NCI-H446 (cell line): Measurements from ENCODE around the gene DARS1.
"Not testable (repeated sequence)": the region's sequence is repeated elsewhere in the genome, so short reads cannot be mapped to it uniquely, and the experiment has no call there.

Experiments used
- DNase-seq, 2 experiments: peaks; one replicate each; lab custom pipeline; 2025; lab: John Stamatoyannopoulos, UW

Gene DARS1

DNA sequence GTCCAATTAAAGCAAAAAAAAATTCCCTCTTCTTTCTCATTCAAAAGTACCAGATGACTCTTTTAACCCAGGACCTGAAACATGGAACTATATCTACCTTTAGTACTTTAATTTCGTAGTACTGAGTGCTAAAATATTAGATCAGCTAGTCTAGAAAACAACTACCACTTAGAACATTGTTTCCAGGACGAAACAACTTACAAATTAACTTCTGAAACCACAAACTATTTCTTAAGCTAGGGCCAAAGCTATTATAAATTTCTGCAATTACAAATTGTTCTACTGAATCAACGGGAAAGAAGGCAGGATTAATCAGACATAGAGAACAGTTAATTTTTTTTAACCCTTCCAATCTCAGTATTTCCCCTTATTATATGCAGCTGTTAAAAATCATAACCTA is 39.9 kb downstream of the DARS1 start:
- DNase-seq: no peak

DNA sequence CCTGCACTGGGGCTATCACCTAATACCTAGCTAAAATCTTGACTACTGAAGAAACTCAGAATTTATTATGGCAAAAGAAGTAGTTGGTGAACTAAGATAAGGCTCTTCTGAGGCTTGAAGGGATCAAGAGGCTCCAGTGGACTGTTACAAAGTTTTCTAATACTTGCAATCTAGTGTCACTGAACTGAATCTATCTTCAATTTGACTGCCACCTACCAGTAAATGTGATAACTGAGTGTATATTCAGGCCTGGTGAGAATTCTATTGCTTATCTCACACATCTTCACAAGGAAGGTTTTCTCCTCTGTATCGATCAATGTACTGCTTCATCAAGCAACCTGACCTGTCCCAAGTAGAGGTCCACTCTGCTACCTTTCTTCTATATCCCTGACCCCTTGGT is 40.8 kb downstream of the DARS1 start:
- DNase-seq: no peak

DNA sequence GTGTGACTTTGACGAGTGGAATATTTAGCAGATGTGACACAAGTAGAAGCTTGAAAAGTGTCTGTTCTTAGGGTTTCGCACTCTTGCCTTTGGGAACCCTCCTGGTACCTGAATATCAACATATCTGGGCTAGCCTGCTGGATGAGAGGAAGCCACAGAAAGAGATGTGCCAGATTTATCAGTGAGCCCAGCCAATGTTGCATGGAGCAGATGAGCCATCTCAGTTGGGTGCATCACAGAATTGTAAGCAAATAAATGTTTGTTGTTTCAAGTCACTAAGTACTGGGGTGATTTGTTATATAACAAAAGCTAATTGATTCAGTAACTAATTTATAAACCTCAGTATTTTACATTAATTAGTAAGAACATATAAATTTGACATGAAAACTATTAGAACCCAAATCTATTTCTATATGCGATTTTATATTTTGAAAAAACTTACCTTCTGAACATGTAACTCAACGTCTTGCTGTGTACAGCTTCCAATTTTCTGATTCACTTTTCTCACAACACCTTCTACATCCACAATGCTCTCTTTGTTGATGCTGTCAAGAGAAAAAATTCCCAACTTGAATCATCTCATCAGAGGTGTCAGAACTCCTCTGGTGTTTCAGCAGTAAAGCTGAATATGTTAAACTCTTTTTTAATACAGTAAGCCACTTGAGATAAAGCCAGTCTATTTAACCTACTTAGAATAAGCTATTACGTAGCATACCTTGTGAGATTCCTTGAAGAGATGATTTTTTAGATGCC is 42.3 kb downstream of the DARS1 start:
- DNase-seq: no peak

DNA sequence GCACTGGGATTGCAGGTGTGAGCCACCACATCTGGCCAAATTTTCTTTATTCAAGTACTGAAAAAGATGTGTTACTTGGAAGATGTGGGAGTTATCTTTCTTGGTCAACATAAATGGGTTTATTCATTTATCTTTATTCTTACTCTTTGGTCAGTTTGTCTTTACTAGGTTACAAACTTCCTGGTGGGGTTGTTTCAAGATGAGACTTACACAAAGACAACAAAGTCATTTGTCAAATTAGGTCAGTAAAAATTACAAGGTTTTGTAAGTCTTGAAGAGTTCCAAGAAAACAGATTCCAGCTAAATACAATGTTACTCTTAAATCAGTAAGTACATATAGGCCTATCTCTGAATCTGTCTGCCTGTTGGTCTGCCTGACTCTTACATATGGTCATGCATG is 48.9 kb downstream of the DARS1 start:
- DNase-seq: no peak

DNA sequence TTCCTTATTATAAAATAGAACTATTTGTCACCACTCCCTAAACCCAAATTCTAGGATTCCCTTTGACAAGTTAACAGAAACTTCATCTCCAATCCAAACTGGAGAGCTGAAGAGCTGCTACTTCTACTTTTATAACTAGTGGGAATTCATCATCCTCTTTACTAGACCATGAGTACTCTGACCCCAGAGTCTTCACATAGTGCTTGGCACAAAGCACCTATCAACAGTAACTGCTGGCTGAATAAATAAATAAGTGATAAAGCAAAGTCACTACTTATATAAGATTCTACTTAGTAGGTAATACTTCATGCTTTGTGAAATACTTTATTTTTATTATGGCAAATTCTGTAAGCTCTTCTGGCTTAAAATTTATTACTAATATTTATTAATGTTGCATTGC is 49.5 kb downstream of the DARS1 start:
- DNase-seq: no peak

DNA sequence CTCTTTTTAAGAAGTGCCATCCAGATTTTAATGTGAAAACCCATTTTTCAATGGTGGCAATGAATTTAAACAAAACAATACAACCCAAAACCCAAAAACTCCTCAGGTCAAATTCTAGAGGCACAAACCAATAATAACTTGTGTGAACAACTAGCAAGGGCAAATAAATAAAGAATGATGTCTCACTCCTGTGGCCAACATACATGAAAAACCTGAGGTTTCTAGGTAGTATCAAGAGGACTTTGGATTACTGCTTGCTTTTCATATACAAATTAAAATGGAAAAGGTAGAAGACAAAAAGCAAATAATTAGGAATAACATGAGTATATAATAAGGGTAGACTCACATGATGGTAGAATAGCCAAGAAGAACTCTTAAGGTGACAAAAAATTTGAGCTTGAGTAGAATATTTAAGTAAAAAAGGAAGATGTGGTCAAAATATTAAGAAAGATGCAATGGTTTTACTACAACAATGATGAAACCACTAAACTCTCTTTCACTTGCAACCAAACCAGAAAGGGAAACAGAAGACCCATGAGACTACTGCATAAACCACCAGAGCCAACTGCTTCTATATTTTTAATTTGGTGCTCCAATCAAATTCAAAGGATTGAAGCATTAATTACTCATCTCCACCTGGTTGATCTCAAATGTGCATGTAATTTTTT is 53.5 kb downstream of the DARS1 start:
- DNase-seq: no peak

DNA sequence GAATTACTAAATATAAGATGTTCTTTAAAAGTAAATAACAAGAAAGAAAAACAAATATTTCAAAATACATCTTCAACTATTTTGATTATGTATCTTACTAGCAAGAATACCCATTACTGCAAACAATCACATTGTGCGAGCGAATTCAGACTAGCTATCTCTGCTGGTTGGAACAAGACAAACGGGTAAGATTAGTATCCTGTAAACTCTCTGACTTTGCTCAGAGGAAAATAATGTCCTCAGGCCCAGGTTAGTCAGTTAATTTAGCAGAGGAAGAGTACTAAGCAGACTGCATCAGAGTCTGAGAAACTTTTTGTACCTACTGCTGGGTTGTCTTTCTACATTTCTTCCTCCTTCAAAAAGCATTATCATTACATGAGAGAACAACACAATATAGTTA is 58.8 kb downstream of the DARS1 start:
- DNase-seq: no peak

DNA sequence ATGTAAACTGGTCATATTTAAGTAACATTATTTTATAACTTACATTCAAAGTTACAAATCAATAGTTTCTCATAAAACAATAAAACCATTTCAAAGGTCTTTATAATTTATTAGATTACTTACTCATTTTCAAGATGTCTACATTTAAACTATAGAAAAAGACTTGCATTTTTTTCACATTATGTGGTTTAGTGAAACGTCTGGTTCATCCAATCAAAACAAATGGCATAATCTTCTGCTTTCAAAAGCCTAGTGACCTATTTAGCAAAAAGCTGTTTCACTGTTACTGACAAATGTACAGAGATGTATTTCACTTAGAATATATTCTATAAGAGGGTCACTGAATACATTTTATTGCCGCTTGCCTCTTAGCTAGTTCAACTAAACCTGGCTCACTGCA is 59.9 kb downstream of the DARS1 start:
- no peak for DNase-seq

DNA sequence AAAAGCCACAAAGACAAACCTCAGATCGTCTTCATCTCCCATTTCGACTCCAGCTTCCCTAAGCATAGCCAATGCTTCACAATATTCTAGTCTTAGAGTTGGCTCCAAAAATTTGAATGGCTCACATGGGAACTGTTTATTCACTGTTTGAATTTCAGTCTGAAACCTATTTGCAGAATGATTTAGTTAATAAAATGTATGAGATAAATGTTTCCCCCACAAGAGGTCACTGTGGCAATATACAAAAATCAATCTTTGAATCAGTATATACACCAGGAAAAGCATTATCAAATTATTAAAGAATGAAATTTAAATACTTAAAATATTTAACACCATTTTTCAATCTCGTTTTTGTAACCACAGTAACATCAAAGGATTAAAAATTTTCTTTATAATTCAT is 69.2 kb downstream of the DARS1 start:
- DNase-seq: peak; percentile 24 to 65

DNA sequence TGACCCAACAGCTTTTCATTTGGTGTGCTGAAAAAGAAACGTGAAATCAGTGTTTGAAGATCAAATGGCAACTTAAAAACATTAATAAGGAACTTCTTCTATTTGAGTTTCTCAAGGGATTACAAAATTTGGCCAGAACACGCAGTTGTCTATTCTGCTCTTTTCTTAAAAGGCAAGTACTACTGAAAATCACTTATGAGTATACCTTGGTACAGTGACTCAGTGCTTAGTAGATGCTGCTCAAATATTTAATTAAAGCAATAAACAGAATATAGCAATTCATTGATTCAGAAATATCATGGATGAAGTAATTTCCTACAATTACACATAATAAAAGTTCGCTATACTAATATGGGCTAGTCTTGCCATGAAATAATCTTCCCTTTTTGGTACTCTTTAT is 70.9 kb downstream of the DARS1 start:
- no peak for DNase-seq

DNA sequence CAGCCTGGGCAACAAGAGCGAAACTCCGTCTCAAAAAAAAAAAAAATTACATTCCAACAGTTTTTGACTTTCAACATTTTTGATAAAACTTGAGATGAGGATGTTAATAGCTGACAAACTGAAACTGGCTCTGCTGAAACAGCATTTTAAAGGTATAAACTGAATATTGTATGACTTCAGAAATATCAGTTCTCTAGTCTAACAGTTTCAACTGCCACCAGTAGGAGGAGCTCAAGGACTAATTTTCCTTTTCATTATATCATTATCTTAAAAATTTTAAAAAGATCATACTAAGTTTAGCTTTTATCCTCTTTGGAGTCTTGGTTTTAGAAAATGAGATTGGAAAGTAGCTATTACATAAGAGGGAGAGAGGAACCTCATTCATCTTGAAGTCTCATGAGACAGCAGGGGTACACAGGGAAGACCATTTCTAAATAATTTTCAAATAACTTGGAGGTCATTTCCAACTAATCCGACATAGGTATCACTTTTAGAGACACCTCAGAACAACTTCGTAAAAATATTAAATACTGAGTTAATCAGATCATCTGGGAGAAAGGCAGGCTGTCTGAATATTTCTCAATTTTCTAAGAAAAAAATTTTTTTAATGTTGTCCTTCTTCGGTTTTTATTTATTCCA is 71.6 kb downstream of the DARS1 start:
- DNase-seq: peak; percentile 29 to 61

DNA sequence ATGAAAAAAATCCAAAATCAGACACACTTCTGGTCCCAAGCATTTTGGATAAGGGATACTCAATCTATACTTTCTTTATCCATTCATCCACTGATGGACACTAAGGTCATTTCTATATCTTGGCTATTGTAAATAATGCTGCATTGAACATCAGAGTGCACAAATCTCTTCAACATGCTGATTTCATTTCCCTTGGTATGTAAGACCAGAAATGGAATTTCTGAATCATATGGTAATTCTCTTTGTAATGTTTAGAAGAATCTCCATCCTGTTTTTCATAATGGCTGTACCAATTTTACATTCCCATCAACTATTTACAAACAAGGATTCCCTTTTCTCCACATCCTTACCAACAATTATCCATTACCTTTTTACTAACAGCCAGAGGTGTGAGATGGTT is 75.5 kb downstream of the DARS1 start:
- no peak for DNase-seq

DNA sequence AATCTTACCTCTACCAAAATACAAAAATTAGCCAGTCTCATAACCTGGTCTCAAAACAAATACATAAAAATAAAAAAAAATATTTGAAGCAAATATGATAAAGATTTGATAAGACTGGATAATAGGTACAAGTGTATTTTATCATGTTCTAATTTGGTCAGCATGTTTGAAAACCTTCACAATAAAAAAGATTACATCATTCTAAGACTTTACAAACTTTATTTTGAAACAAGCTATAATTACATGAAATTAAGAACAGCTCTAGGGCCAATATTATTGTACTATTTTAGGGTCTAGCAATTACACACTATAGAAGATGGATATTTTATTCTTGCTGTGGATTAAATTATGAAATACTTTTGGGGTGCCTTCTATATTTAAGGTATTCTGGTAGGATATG is 79.7 kb downstream of the DARS1 start:
- DNase-seq: no peak

DNA sequence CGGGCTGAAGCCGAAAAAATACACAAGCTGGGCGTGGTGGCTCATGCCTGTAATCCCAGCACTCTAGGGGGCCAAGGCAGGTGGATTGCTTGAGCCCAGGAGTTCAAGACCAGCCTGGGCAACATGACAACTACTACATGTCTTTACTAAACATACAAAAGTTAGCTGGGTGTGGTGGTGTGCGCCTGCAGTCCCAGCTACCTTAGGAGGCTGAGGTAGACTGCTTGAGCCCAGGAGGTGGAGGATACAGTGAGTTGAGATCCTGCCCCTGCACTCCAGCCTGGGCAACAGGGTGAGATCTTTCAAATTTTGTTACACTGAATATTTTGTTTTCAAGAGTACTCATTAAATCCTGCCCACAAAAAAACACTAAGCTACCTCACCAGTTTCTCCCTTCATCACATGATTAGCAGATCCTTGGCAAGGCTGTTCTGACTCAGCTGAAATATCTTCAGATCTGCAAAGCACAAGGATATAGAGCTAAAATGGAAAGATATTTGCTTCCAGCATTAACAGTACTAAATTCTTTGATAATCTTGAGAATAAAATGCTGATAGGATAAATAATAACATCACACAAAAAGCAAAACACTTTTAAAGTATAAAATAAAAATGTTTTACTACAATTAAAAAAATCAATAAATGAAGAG is 81.0 kb downstream of the DARS1 start:
- no peak for DNase-seq

DNA sequence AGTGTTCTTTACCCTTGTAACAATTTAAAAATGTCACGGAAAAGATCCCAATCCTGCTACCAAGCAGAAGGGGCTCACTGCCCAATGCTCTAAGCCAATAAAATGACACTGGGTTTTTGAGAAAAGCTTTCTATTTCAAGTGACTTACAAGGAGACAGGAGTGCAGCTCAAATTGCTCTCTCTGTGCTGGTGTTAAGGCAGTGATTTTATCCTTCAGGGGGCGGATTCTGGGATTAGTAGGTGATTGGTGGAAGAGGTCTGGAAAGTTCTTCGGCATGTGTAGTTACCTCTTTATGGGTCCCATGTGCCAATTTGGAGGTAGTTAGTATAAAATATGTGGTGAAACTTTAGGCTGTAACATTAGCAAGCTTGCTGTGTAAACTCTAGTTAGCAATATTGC is 81.8 kb downstream of the DARS1 start:
- no peak for DNase-seq

DNA sequence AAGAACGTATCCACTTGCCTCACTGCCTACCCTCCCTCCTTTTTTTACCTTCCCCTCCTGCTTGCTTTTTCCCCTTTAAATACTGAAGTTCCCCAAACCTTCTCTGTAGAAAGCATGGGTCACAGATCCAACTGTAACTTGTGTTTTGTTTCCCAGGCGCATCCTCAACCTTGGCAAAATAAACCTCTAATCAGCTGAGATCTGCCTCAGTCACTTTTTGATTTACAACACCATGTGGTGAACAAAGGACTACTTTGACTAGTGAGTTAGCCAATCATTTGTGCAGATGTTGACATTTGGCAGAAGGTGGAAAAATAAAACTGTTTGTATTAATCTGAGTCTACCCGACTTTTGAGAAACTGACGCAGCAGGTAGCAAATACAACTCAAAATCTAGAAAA is 85.9 kb downstream of the DARS1 start:
- DNase-seq: no peak

DNA sequence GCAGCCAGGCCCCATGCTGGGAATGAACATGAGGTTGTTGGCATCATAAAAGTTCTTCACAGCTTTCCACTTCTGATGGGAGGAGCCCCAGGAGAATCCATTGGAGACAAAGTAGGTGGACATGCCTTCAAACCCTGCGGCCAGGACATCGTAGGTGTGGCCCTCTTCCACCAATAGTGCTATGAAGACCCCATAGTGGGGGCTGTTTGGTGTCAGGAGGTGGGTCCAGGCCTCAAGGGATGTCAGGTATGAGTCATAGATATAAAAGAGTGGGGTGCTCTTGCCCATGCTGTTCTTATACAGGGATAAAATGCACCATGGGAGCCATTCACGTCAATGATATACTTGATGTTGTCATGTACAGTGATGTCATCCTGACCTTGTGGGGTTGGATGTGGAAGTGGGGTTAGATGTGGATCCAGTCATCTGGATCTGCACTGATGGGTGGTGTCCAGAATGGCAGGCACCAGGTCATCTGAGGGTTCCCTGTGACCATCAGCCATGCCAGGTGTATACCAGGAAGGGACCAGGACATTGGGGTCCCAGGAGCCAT is 87.1 kb downstream of the DARS1 start:
- no peak for DNase-seq

DNA sequence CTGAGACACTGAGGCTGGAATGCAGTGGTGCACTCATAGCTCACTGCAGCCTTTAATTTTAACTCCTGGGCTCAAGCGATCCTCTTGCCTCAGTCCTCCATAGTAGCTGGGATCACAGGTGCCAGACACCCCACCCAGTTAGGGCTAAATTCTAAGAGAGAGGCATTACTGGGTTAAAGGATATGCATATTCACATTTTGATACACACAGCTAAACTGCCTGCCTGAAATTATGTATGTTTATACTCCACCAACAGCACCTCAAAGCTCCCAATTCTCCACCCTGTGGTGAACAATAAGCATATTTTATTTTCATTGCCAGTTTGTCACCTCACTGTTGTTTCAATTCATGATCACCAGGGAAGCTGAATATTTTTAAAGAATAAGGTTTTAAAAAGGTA is 90.5 kb downstream of the DARS1 start:
- DNase-seq: no peak

DNA sequence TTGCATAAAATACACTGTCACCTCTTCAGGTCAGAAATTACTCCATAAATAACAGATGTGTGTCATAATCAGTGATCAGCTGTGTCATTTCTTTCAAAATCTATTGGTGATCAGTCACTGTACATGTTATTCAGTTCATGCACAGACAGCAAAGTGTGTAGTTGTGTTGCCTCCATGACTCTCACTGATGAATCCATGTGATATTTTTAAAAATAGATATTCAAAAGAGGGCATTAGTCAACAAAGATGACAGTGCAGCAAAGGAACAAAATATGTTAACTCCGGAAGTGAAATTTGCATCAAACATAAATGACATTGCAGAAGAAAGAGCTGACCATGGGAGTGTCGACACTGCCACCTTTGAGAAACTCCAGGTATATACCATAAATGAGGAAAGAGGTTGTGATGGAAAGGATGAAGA is 92.0 kb downstream of the DARS1 start:
- DNase-seq: no peak

DNA sequence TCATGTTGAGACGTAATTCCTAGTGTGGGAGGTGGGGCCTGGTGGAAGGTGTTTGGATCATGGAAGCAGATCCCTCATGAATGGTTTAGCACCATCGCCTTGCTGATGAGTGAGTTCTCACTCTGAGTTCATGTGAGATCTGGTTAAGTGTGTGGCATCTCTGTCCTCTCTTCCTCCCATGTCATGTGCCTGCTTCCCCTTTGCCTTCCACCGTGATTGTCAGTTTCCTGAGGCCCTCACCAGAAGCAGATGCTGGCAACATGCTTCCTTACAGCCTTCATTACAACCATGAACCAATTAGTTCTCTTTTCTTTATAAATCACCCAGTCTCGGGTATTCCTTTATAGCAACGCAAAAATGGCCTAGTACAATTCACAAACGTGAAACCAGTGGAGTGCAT is 94.6 kb downstream of the DARS1 start:
- no peak for DNase-seq

DNA sequence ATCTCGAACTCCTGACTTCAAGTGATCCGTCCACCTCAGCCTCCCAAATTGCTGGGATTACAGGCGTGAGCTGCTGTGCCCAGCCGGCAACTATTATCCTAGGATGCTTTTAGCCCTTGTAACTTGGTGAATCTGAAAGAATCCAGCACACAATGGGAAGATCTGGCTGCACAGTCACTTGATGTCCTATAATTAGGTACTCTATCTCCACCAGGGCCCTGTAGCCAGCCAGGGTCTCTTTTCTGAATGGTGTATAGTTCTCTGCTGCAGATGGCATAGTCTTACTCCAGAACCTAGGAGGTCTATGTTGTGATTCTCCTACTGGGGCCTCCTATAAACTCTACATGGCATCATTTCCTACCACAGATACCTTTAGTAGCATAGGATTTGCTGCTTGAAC is 95.3 kb downstream of the DARS1 start:
- DNase-seq: no peak

DNA sequence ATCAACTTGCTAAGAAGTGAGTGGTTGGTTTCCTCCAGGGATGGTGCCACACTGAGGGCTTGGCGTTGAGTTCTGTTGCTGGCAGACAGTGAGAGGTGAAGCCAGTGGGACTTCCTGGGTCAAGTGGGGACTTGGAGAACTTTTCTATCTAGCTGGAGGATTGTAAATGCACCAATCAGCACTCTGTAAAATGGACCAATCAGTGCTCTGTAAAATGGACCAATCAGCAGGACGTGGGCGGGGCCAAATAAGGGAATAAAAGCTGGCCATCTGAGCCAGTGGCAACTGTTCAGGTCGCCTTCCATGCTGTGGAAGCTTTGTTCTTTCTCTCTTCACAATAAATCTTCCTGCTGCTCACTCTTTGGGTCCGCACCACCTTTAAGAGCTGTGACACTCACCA is 96.8 kb downstream of the DARS1 start:
- not testable (repeated sequence) for DNase-seq

DNA sequence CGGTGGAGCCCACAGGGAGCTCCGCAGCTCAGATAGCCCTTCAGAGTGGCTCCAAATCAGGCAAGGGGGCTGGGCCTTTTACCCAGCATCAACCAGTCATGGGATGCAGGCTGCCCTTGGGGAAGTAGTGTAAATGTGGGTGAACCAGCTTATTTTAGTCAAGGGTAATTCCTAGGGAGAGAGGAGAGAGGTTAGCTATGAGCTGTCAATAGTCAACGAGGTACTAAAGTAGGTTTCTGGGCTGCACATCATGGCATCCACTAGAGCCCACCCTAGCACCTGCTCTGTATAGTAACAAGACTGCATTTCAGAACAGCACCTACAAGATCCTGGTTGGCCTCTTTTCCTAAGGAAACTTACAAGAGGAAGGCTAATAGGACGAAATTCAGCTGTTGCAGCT is 99.7 kb downstream of the DARS1 start:
- DNase-seq: no peak
